CD8-positive, alpha-beta memory T cell (primary cell): Measurements from ENCODE around the gene ATAD3C. TPM values are rescaled to one million over a fixed set of nuclear protein-coding genes. Genes with fewer than 3 reads are reported as not detected.
"Not testable (repeated sequence)": the region's sequence is repeated elsewhere in the genome, so short reads cannot be mapped to it uniquely, and the experiment has no call there.

Experiments
- CTCF ChIA-PET: fragments of 350-600 bp; sonication (Branson Sonifier 250); formaldehyde crosslinking; loops from one replicate; lab custom pipeline; 2021; ENCODE audit warnings: antibody characterized with exemption; lab: Charles Lee
- POLR2A ChIA-PET: fragments of 350-600 bp; sonication (Branson Sonifier 250); formaldehyde crosslinking; loops from one replicate; lab custom pipeline; 2021; ENCODE audit warnings: antibody characterized with exemption; lab: Charles Lee
- DNase-seq, 5 donors: peaks; one replicate each; pipeline versions ENCODE4 v3.0.0 to v3.0.0-alpha.2; 2020 to 2022; ENCODE audit warnings: mixed read lengths in 1 of 5
- H3K27ac ChIP-seq: one replicate; pipeline ENCODE4 v1.7.0; 2013; ENCODE audit warnings: low read depth, mild to moderate bottlenecking, low read length, moderate library complexity
- H3K27me3 ChIP-seq: 2 replicates; pipeline ENCODE4 v1.7.0; 2013; ENCODE audit warnings: low read length, mild to moderate bottlenecking; ENCODE audit not compliant: insufficient read depth, poor library complexity, severe bottlenecking
- H3K36me3 ChIP-seq: 2 replicates; pipeline ENCODE4 v1.7.0; 2013; ENCODE audit warnings: mild to moderate bottlenecking, low read length, moderate library complexity; ENCODE audit not compliant: insufficient read depth
- H3K4me1 ChIP-seq: 2 replicates; pipeline ENCODE4 v1.7.0; 2013; ENCODE audit warnings: mild to moderate bottlenecking, low read length, moderate library complexity; ENCODE audit not compliant: insufficient read depth
- H3K4me3 ChIP-seq: 2 replicates; pipeline ENCODE4 v1.7.0; 2013; ENCODE audit warnings: mild to moderate bottlenecking, low read length
- H3K9me3 ChIP-seq: 2 replicates; pipeline ENCODE4 v1.7.0; 2013; ENCODE audit warnings: mild to moderate bottlenecking, low read length
- H3K27ac Mint-ChIP-seq, 8 donors: one replicate each; pipeline ENCODE4 v1.8.0; 2020 to 2021; ENCODE audit warnings: mixed read lengths in 8 of 8, mild to moderate bottlenecking in 6 of 8, inconsistent platforms in 3 of 8, moderate library complexity in 3 of 8
- H3K27me3 Mint-ChIP-seq, 2 donors: one replicate each; pipeline ENCODE4 v1.8.0; 2020 to 2021; ENCODE audit warnings: mixed read lengths in 2 of 2, mild to moderate bottlenecking in 1 of 2, moderate library complexity in 1 of 2
- H3K36me3 Mint-ChIP-seq, 3 donors: one replicate each; pipeline ENCODE4 v1.8.0; 2020 to 2021; ENCODE audit warnings: mixed read lengths in 3 of 3, inconsistent platforms in 1 of 3, mild to moderate bottlenecking in 1 of 3
- H3K4me1 Mint-ChIP-seq, 3 donors: one replicate each; pipeline ENCODE4 v1.8.0; 2020 to 2021; ENCODE audit warnings: mixed read lengths in 3 of 3, inconsistent platforms in 1 of 3, mild to moderate bottlenecking in 1 of 3
- H3K4me3 Mint-ChIP-seq, 7 donors: one replicate each; pipeline ENCODE4 v1.8.0; 2020 to 2021; ENCODE audit warnings: mixed read lengths in 7 of 7, mild to moderate bottlenecking in 6 of 7, moderate library complexity in 4 of 7, inconsistent platforms in 2 of 7
- H3K9me3 Mint-ChIP-seq, 5 donors: one replicate each; pipeline ENCODE4 v1.8.0; 2020 to 2022; ENCODE audit warnings: mixed read lengths in 5 of 5, mild to moderate bottlenecking in 3 of 5, moderate library complexity in 2 of 5, inconsistent platforms in 1 of 5
- polyA plus RNA-seq: library from polyadenylated mRNA; unstranded; fragments of 300-500 nt; fragmentation: Illumina TruSeq; gene quantifications from one replicate; pipeline ENCODE4 v1.2.3, GENCODE V29; 2021
- total RNA-seq, 2 experiments: library from RNA; stranded (reverse); gene quantifications; one replicate each; pipeline ENCODE4 v1.2.3, GENCODE V29; 2021

The ATAD3C gene
- total and polyA plus RNA-seq, 3 experiments from 2014 or later: 0.53 to 4.3 (median 1.9) TPM

GRCh38 chr1:1472053-1472876, 22.8 kb downstream of the ATAD3C start:
- peaks cover 14% of the 10 kb centered on the region for H3K4me1 ChIP-seq
- CTCF ChIA-PET, H3K27me3 ChIP-seq, H3K9me3 ChIP-seq, POLR2A ChIA-PET, H3K36me3 ChIP-seq, H3K9me3 Mint-ChIP-seq, H3K27me3 Mint-ChIP-seq: not testable (repeated sequence)
- H3K4me3 Mint-ChIP-seq: peak overlapping the region; percentile 73 to 88 (median 78)
- DNase-seq: peak in 4 of 5 donors; percentile 11 to 56 (median 30)
- H3K4me3 ChIP-seq: peak overlapping the region; percentile 50
- peak overlapping the region; percentile 57 for H3K27ac ChIP-seq
- H3K36me3 Mint-ChIP-seq: peaks cover 0 to 10% (median 0%) of the 10 kb centered on the region in 3 donors
- peak overlapping the region in 7 of 8 donors; percentile 42 to 82 (median 68) for H3K27ac Mint-ChIP-seq
- peaks cover 17 to 34% (median 19%) of the 10 kb centered on the region in 3 donors for H3K4me1 Mint-ChIP-seq

- peaks cover 14% of the 10 kb centered on the region for H3K36me3 ChIP-seq
- H3K27ac ChIP-seq, POLR2A ChIA-PET, H3K9me3 ChIP-seq, H3K4me3 ChIP-seq, H3K27me3 Mint-ChIP-seq, H3K27me3 ChIP-seq, H3K9me3 Mint-ChIP-seq, H3K4me1 ChIP-seq, CTCF ChIA-PET, DNase-seq: not testable (repeated sequence)
- H3K27ac Mint-ChIP-seq: peak overlapping the region in 1 of 8 donors; percentile 29
- peaks cover 10 to 23% (median 11%) of the 10 kb centered on the region in 3 donors for H3K4me1 Mint-ChIP-seq
- peak overlapping the region in 1 of 7 donors; percentile 65 for H3K4me3 Mint-ChIP-seq
- H3K36me3 Mint-ChIP-seq: peaks cover 6 to 32% (median 10%) of the 10 kb centered on the region in 3 donors
Observed at GRCh38 chr1:1476011-1476410, 26.5 kb downstream of the ATAD3C start.

- peaks cover 14% of the 10 kb centered on the region for H3K36me3 ChIP-seq
- no peak overlapping the region for H3K4me3 Mint-ChIP-seq
Observed at GRCh38 chr1:1477206-1477605, 27.7 kb downstream of the ATAD3C start.

GRCh38 chr1:1479547-1480487, 30.3 kb downstream of the ATAD3C start:
- no peaks in the 10 kb centered on the region for H3K27me3 ChIP-seq
- H3K4me3 ChIP-seq: no peak overlapping the region
- POLR2A ChIA-PET: no interaction called here
- CTCF ChIA-PET: no interaction called here
- no peak overlapping the region for H3K27ac ChIP-seq
- Mint-ChIP-seq H3K27me3 (no peaks in the 10 kb centered on the region), H3K36me3 (peaks cover 6 to 54% (median 10%) of the 10 kb centered on the region in 3 donors), H3K9me3 (no peaks in the 10 kb centered on the region), H3K27ac (peak overlapping the region in 3 of 8 donors; percentile 17 to 57 (median 39)), H3K4me1 (peaks cover 0 to 8% (median 0%) of the 10 kb centered on the region in 3 donors), H3K4me3 (no peak overlapping the region)
- H3K4me1 ChIP-seq: no peaks in the 10 kb centered on the region
- DNase-seq: no peak
- H3K9me3 ChIP-seq: no peaks in the 10 kb centered on the region
- H3K36me3 ChIP-seq: peaks cover 14% of the 10 kb centered on the region

More at GRCh38 chr1:1477206-1477605, 27.7 kb downstream of the ATAD3C start:
- H3K27ac Mint-ChIP-seq: no peak overlapping the region
- Histone ChIP-seq H3K4me3 (no peak overlapping the region), H3K4me1 (peaks cover 7% of the 10 kb centered on the region), H3K27me3 (no peaks in the 10 kb centered on the region), H3K27ac (no peak overlapping the region), H3K9me3 (no peaks in the 10 kb centered on the region)
- peaks cover 6 to 34% (median 10%) of the 10 kb centered on the region in 3 donors for H3K36me3 Mint-ChIP-seq
- ChIA-PET POLR2A (no interaction called here), CTCF (no interaction called here)
- no peaks in the 10 kb centered on the region for H3K27me3 Mint-ChIP-seq
- no peak for DNase-seq
- no peaks in the 10 kb centered on the region for H3K9me3 Mint-ChIP-seq
- peaks cover 9 to 21% (median 9%) of the 10 kb centered on the region in 3 donors for H3K4me1 Mint-ChIP-seq

GRCh38 chr1:1480488-1480867, 31.0 kb downstream of the ATAD3C start:
- CTCF ChIA-PET, DNase-seq, H3K4me1 Mint-ChIP-seq, H3K4me3 ChIP-seq, POLR2A ChIA-PET, H3K9me3 Mint-ChIP-seq, H3K27me3 ChIP-seq, H3K9me3 ChIP-seq, H3K27me3 Mint-ChIP-seq, H3K27ac ChIP-seq, H3K4me1 ChIP-seq: not testable (repeated sequence)
- peak overlapping the region in 1 of 7 donors; percentile 32 for H3K4me3 Mint-ChIP-seq
- peak overlapping the region in 1 of 8 donors; percentile 39 for H3K27ac Mint-ChIP-seq
- H3K36me3 Mint-ChIP-seq: peaks cover 6 to 57% (median 10%) of the 10 kb centered on the region in 3 donors
- peaks cover 14% of the 10 kb centered on the region for H3K36me3 ChIP-seq

GRCh38 chr1:1481811-1482210, 32.3 kb downstream of the ATAD3C start:
- H3K4me1 Mint-ChIP-seq: not testable (repeated sequence)

GRCh38 chr1:1482856-1483255, 33.4 kb downstream of the ATAD3C start:
- DNase-seq: no peak
- Histone ChIP-seq H3K27me3 (no peaks in the 10 kb centered on the region), H3K4me3 (no peak overlapping the region), H3K4me1 (no peaks in the 10 kb centered on the region), H3K36me3 (peaks cover 13% of the 10 kb centered on the region), H3K27ac (no peak overlapping the region), H3K9me3 (no peaks in the 10 kb centered on the region)
- Mint-ChIP-seq H3K4me1 (no peaks in the 10 kb centered on the region), H3K36me3 (peaks cover 6 to 54% (median 10%) of the 10 kb centered on the region in 3 donors), H3K4me3 (no peak overlapping the region), H3K27ac (peak overlapping the region in 1 of 8 donors; percentile 21), H3K9me3 (no peaks in the 10 kb centered on the region), H3K27me3 (no peaks in the 10 kb centered on the region)
- ChIA-PET CTCF (no interaction called here), POLR2A (no interaction called here)

More at GRCh38 chr1:1481811-1482210, 32.3 kb downstream of the ATAD3C start:
- POLR2A ChIA-PET, CTCF ChIA-PET, H3K27me3 ChIP-seq, H3K4me1 ChIP-seq, DNase-seq, H3K27ac Mint-ChIP-seq, H3K9me3 Mint-ChIP-seq, H3K4me3 Mint-ChIP-seq, H3K27ac ChIP-seq, H3K27me3 Mint-ChIP-seq, H3K9me3 ChIP-seq, H3K4me3 ChIP-seq: not testable (repeated sequence)
- H3K36me3 ChIP-seq: peaks cover 14% of the 10 kb centered on the region
- peaks cover 6 to 56% (median 10%) of the 10 kb centered on the region in 3 donors for H3K36me3 Mint-ChIP-seq
